Astrocyte (in vitro differentiated cells and primary cell): ENCODE results near the gene CPA4.

Experiments used
- EZH2 ChIP-seq: IDR thresholded peaks from 2 replicates; pipeline ENCODE4 v1.6.1; 2012; ENCODE audit warnings: mild to moderate bottlenecking, low read length, inconsistent platforms; ENCODE audit not compliant: insufficient read depth
- TF ChIP-seq, protein P1 (sequence below): IDR thresholded peaks from 2 replicates; pipeline ENCODE4 v1.5.1; 2011; ENCODE audit warnings: low read depth, mild to moderate bottlenecking, inconsistent platforms, low read length, moderate library complexity; ENCODE audit not compliant: insufficient read depth

- TF ChIP-seq, protein P1, sequence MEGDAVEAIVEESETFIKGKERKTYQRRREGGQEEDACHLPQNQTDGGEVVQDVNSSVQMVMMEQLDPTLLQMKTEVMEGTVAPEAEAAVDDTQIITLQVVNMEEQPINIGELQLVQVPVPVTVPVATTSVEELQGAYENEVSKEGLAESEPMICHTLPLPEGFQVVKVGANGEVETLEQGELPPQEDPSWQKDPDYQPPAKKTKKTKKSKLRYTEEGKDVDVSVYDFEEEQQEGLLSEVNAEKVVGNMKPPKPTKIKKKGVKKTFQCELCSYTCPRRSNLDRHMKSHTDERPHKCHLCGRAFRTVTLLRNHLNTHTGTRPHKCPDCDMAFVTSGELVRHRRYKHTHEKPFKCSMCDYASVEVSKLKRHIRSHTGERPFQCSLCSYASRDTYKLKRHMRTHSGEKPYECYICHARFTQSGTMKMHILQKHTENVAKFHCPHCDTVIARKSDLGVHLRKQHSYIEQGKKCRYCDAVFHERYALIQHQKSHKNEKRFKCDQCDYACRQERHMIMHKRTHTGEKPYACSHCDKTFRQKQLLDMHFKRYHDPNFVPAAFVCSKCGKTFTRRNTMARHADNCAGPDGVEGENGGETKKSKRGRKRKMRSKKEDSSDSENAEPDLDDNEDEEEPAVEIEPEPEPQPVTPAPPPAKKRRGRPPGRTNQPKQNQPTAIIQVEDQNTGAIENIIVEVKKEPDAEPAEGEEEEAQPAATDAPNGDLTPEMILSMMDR: no peak
- TF ChIP-seq EZH2: no peak
These were observed 68.7 kb downstream of the CPA4 start for GRCh38 chr7:130361681-130362080.
